H1 (cell line): ENCODE measurements around the gene NUPR1. TPM values are rescaled to one million over a fixed set of nuclear protein-coding genes. Genes with fewer than 3 reads are reported as not detected.

Experiments used
- CTCF ChIA-PET: fragments of 300-600 bp; sonication (Branson Sonifier 250); formaldehyde crosslinking; loops from one replicate; lab custom pipeline; 2021; ENCODE audit not compliant: partially characterized antibody; lab: Charles Lee
- POLR2A ChIA-PET: fragments of 300-600 bp; sonication (Branson Sonifier 250); formaldehyde crosslinking; loops from one replicate; lab custom pipeline; 2021; ENCODE audit warnings: inconsistent platforms; ENCODE audit not compliant: partially characterized antibody; lab: Charles Lee
- DNase-seq, 2 experiments: peaks; one replicate each; pipeline versions ENCODE4 v3.0.0 to v3.0.0-alpha.2; 2010 to 2022; ENCODE audit warnings: low spot score in 2 of 2, low read depth in 1 of 2, mixed read lengths in 1 of 2
- FAIRE-seq: peaks from 2 replicates; lab custom pipeline; 2011; peaks lifted over from hg19 to GRCh38; lab: Jason Lieb, UNC
- H2AFZ ChIP-seq: 2 replicates; pipeline ENCODE4 v1.8.1; 2012; ENCODE audit warnings: low read length, inconsistent platforms
- H2AK5ac ChIP-seq: 2 replicates; pipeline ENCODE4 v1.6.1; 2013; ENCODE audit warnings: low read depth, low read length
- H2BK120ac ChIP-seq: replicated peaks from 2 replicates; pipeline ENCODE3; 2013; ENCODE audit warnings: low read depth, low read length, inconsistent platforms
- H2BK12ac ChIP-seq: 2 replicates; pipeline ENCODE4 v1.6.1; 2013; ENCODE audit warnings: low read depth, low read length
- H2BK15ac ChIP-seq: 2 replicates; pipeline ENCODE4 v1.6.1; 2013; ENCODE audit warnings: low read length
- H2BK20ac ChIP-seq: 2 replicates; pipeline ENCODE4 v1.6.1; 2013; ENCODE audit warnings: low read length
- H2BK5ac ChIP-seq: 2 replicates; pipeline ENCODE4 v1.6.1; 2013; ENCODE audit warnings: low read depth, low read length
- H3K14ac ChIP-seq: 2 replicates; pipeline ENCODE4 v1.6.1; 2013; ENCODE audit warnings: inconsistent platforms; ENCODE audit not compliant: insufficient read length
- H3K18ac ChIP-seq: 2 replicates; pipeline ENCODE4 v1.6.1; 2013; ENCODE audit warnings: low read length; ENCODE audit errors: extremely low read depth
- H3K23ac ChIP-seq: 2 replicates; pipeline ENCODE4 v1.6.1; 2013; ENCODE audit warnings: inconsistent platforms; ENCODE audit not compliant: insufficient read length
- H3K23me2 ChIP-seq: 2 replicates; pipeline ENCODE4 v1.6.1; 2013; ENCODE audit warnings: low read depth, low read length
- H3K27ac ChIP-seq: 2 replicates; pipeline ENCODE4 v1.6.1; 2011; ENCODE audit warnings: low read depth, low read length, inconsistent platforms
- H3K27me3 ChIP-seq, 4 experiments: replicated peaks in 1 of 4; 1 replicate in 1 of 4; 2 replicates in 3 of 4; pipeline versions ENCODE4 v1.6.1 to v1.8.1; 2011 to 2013; ENCODE audit warnings: low read length in 3 of 4, mild to moderate bottlenecking in 3 of 4, inconsistent platforms in 2 of 4, mixed read lengths in 2 of 4, moderate library complexity in 1 of 4; ENCODE audit not compliant: control insufficient read depth in 3 of 4, insufficient read depth in 3 of 4; ENCODE audit errors: extremely low read depth in 1 of 4
- H3K36me3 ChIP-seq, 4 experiments: 2 replicates each; pipeline versions ENCODE4 v1.6.1 to v1.8.1; 2011 to 2013; ENCODE audit warnings: mild to moderate bottlenecking in 4 of 4, low read length in 3 of 4, moderate library complexity in 2 of 4, control low read depth in 1 of 4, inconsistent platforms in 1 of 4; ENCODE audit not compliant: insufficient read depth in 4 of 4, control insufficient read depth in 2 of 4
- H3K4ac ChIP-seq: replicated peaks from 2 replicates; pipeline ENCODE3; 2013; ENCODE audit warnings: low read length, low read depth, mixed read lengths, inconsistent platforms; ENCODE audit not compliant: insufficient read length
- H3K4me1 ChIP-seq, 4 experiments: replicated peaks in 1 of 4; 1 replicate in 1 of 4; 2 replicates in 3 of 4; pipeline versions ENCODE4 v1.6.1 to v1.8.1; 2011 to 2013; ENCODE audit warnings: low read length in 3 of 4, inconsistent platforms in 2 of 4, mixed read lengths in 1 of 4; ENCODE audit not compliant: insufficient read depth in 4 of 4, control insufficient read depth in 3 of 4
- H3K4me2 ChIP-seq, 2 experiments: 2 replicates each; pipeline versions ENCODE4 v1.6.1 to v1.8.1; 2011 to 2013; ENCODE audit warnings: low read depth in 2 of 2, low read length in 2 of 2, control low read depth in 1 of 2, inconsistent platforms in 1 of 2, mild to moderate bottlenecking in 1 of 2; ENCODE audit not compliant: insufficient read depth in 1 of 2
- H3K4me3 ChIP-seq, 4 experiments: fragments of 200-600, 300-600 bp in 1 of 4; sonication (generic), shearing (Covaris generic), sonication (Bioruptor Twin) in 1 of 4; 2 replicates each; pipeline versions ENCODE4 v1.5.1 to v1.8.1; 2011 to 2016; ENCODE audit warnings: low read length in 4 of 4, low read depth in 3 of 4, control low read depth in 2 of 4, inconsistent platforms in 2 of 4, mild to moderate bottlenecking in 2 of 4, mixed read lengths in 1 of 4, moderate library complexity in 1 of 4; ENCODE audit not compliant: insufficient read depth in 2 of 4; ENCODE audit errors: extremely low read depth in 1 of 4
- H3K56ac ChIP-seq: replicated peaks from 2 replicates; pipeline ENCODE3; 2013; ENCODE audit warnings: low read depth, mild to moderate bottlenecking, mixed read lengths, low read length, inconsistent platforms; ENCODE audit not compliant: insufficient read length
- H3K79me1 ChIP-seq: 2 replicates; pipeline ENCODE4 v1.6.1; 2013; ENCODE audit warnings: low read depth, low read length, control low read depth
- H3K79me2 ChIP-seq, 2 experiments: 2 replicates each; pipeline versions ENCODE4 v1.6.1 to v1.8.1; 2012 to 2013; ENCODE audit warnings: low read length in 2 of 2, mild to moderate bottlenecking in 2 of 2, inconsistent platforms in 1 of 2; ENCODE audit not compliant: insufficient read depth in 2 of 2, control insufficient read depth in 1 of 2
- H3K9ac ChIP-seq, 4 experiments: replicated peaks in 1 of 4; 1 replicate in 1 of 4; 2 replicates in 3 of 4; pipeline versions ENCODE4 v1.6.1 to v1.8.1; 2011 to 2013; ENCODE audit warnings: low read depth in 3 of 4, low read length in 3 of 4, control low read depth in 2 of 4, mild to moderate bottlenecking in 2 of 4, moderate library complexity in 2 of 4, inconsistent platforms in 1 of 4; ENCODE audit errors: extremely low read depth in 1 of 4
- H3K9me3 ChIP-seq, 2 experiments: 2 replicates each; pipeline versions ENCODE4 v1.6.1 to v1.8.1; 2012 to 2013; ENCODE audit warnings: mild to moderate bottlenecking in 2 of 2, moderate library complexity in 2 of 2, control low read depth in 1 of 2, inconsistent platforms in 1 of 2, low read depth in 1 of 2, low read length in 1 of 2, mixed read lengths in 1 of 2; ENCODE audit not compliant: insufficient read depth in 2 of 2
- H4K20me1 ChIP-seq, 2 experiments: replicated peaks in 1 of 2; 2 replicates each; pipeline versions ENCODE3 to v1.8.1; 2011 to 2013; ENCODE audit warnings: inconsistent platforms in 2 of 2, low read length in 2 of 2, mild to moderate bottlenecking in 1 of 2; ENCODE audit not compliant: insufficient read depth in 2 of 2, control insufficient read depth in 1 of 2
- H4K5ac ChIP-seq: 2 replicates; pipeline ENCODE4 v1.6.1; 2013; ENCODE audit warnings: low read length, low read depth, mixed read lengths, inconsistent platforms; ENCODE audit not compliant: insufficient read length
- H4K8ac ChIP-seq: 2 replicates; pipeline ENCODE4 v1.8.0; 2013; ENCODE audit warnings: mild to moderate bottlenecking, moderate library complexity, low read length, inconsistent platforms; ENCODE audit not compliant: insufficient read depth; ENCODE audit errors: extremely low read depth
- H4K91ac ChIP-seq: replicated peaks from 2 replicates; pipeline ENCODE3; 2013; ENCODE audit warnings: low read length, mixed read lengths, inconsistent platforms; ENCODE audit not compliant: insufficient read length
- ASH2L ChIP-seq: fragments of 200-600, 300-600 bp; sonication (generic); IDR thresholded peaks from one replicate; pipeline ENCODE4 v1.7.1; 2017; ENCODE audit warnings: low read length
- ATF2 ChIP-seq: IDR thresholded peaks from 2 replicates; pipeline ENCODE4 v1.6.1; 2012; ENCODE audit warnings: low read length, inconsistent platforms
- BACH1 ChIP-seq: IDR thresholded peaks from 2 replicates; pipeline ENCODE4 v1.6.1; 2012; ENCODE audit warnings: low read length, improper control_type of control experiment
- CBX5 ChIP-seq: fragments of 300-800, 300-1000 bp; sonication (generic); IDR thresholded peaks from 2 replicates; pipeline ENCODE4 v1.7.1; 2016; ENCODE audit warnings: antibody characterized with exemption, low read length, low read depth
- CHD1 ChIP-seq: IDR thresholded peaks from 2 replicates; pipeline ENCODE4 v1.6.1; 2012; ENCODE audit warnings: low read depth, low read length, improper control_type of control experiment
- JUND ChIP-seq: IDR thresholded peaks from 2 replicates; pipeline ENCODE4 v1.6.1; 2011; ENCODE audit warnings: mild to moderate bottlenecking, improper control_type of control experiment, low read length
- NRF1 ChIP-seq: IDR thresholded peaks from 2 replicates; pipeline ENCODE4 v1.6.1; 2011; ENCODE audit warnings: mild to moderate bottlenecking, low read depth, low read length, improper control_type of control experiment
- POU5F1 ChIP-seq: IDR thresholded peaks from 2 replicates; pipeline ENCODE4 v1.6.1; 2011; ENCODE audit warnings: low read depth, mild to moderate bottlenecking, low read length, moderate library complexity
- RFX5 ChIP-seq: IDR thresholded peaks from 2 replicates; pipeline ENCODE4 v1.6.1; 2011; ENCODE audit warnings: low read depth, low read length, improper control_type of control experiment, borderline replicate concordance
- RXRA ChIP-seq: IDR thresholded peaks from 2 replicates; pipeline ENCODE4 v1.6.1; 2011; ENCODE audit warnings: low read depth, mild to moderate bottlenecking, low read length, moderate library complexity; ENCODE audit not compliant: insufficient read depth
- SP2 ChIP-seq: IDR thresholded peaks from 2 replicates; pipeline ENCODE4 v1.6.1; 2012; ENCODE audit warnings: mild to moderate bottlenecking, low read length, inconsistent platforms
- WGBS, 2 experiments: shearing (Covaris generic) in 1 of 2; methylation state at CpG; one replicate each; pipeline versions ENCODE4 v1.1.6 to v1.1.7; 2013 to 2015; ENCODE audit warnings: low lambda C conversion rate in 2 of 2, mixed read lengths in 2 of 2, inconsistent platforms in 1 of 2, low coverage in 1 of 2, missing lambda C conversion rate in 1 of 2; ENCODE audit not compliant: insufficient replicate concordance in 2 of 2, insufficient coverage in 1 of 2, insufficient read length in 1 of 2; ENCODE audit errors: extremely low coverage in 1 of 2, missing lambda C conversion rate in 1 of 2; 5-methylcytosine and 5-hydroxymethylcytosine counted together
- polyA plus RNA-seq, 7 experiments: library from polyadenylated mRNA; depleted of rRNA in 3 of 7; stranded (reverse) in 5 of 7; unstranded in 2 of 7; fragments of >200 nt in 5 of 7; fragments of 200-250 nt in 2 of 7; gene quantifications; 1 replicate in 5 of 7; 2 replicates in 1 of 7; 4 replicates in 1 of 7; pipeline versions ENCODE4 v1.2.1 to v1.2.3, GENCODE V29; 2011 to 2013; ENCODE audit warnings: missing spikeins in 2 of 7, mixed read lengths in 2 of 7
- total RNA-seq: library from RNA; stranded (reverse); fragmentation: NEBNext Ultra II Directional; extraction: Animal tissue kit (Norgen Biotek cat#: 25700); gene quantifications from 2 replicates; pipeline ENCODE4 v1.2.1, GENCODE V29; 2021

NUPR1 gene
- total and polyA plus RNA-seq, 2 of the 8 experiments (the other 6 are each of a cell fraction or from before 2014, with no cell fraction given) = 0.17 to 0.20 TPM

GRCh38 chr16:28492511-28492910, 46.3 kb downstream of the NUPR1 start:
- H4K20me1 ChIP-seq = no peaks in the 10 kb centered on the region
- no peak overlapping the region for H2BK15ac ChIP-seq
- 50% methylated on average over 4 of the region's 4 CpGs; no CpG with 5 or more reads in 1 of the 2 experiments for WGBS, 2 experiments
- peak overlapping the region; percentile 98; the same call in 1 of the 2 replicates for H3K27ac ChIP-seq
- H3K79me2 ChIP-seq = no peaks in the 10 kb centered on the region
- no peaks in the 10 kb centered on the region; the same call in 1 of the 2 replicates for H3K23me2 ChIP-seq
- DNase-seq (no peak), FAIRE-seq (no peak)
- H3K4me3 ChIP-seq = peak overlapping the region in 3 of 4 experiments; percentile 83 to 96 (median 92); a peak in 7 of 8 replicates
- H3K9me3 ChIP-seq = no peaks in the 10 kb centered on the region
- no peak overlapping the region for H3K4ac ChIP-seq
- H3K56ac ChIP-seq = no peak overlapping the region
- no peak overlapping the region for H3K18ac ChIP-seq
- no peak overlapping the region for H2BK120ac ChIP-seq
- no peak overlapping the region for H2AK5ac ChIP-seq
- peak overlapping the region; percentile 71 to 73 for H3K4me2 ChIP-seq
- no peaks in the 10 kb centered on the region for H3K4me1 ChIP-seq
- no peak overlapping the region for H4K5ac ChIP-seq
- H3K36me3 ChIP-seq = no peaks in the 10 kb centered on the region; a peak in 2 of 8 replicates
- H3K9ac ChIP-seq = peak overlapping the region in 3 of 4 experiments; percentile 91 to 96 (median 95); a peak in 2 of 7 replicates
- H2BK20ac ChIP-seq = no peak overlapping the region
- peaks cover 0 to 2% (median 0%) of the 10 kb centered on the region in 4 experiments; a peak in 1 of 7 replicates for H3K27me3 ChIP-seq
- H4K8ac ChIP-seq = no peak overlapping the region
- ChIA-PET CTCF (interaction anchor here (0.7 kb wide), 2 partner anchors 39 to 458 kb away, joined by 3 read pairs; partner anchors contain the start of gene NFATC2IP), POLR2A (interaction anchor here (1.4 to 2.0 kb wide), 3 partner anchors 11 to 62 kb away, joined by 6 to 10 read pairs (median 7); partner anchors contain the start of gene SGF29)
- H2BK5ac ChIP-seq = no peak overlapping the region
- no peak overlapping the region for H4K91ac ChIP-seq
- peak overlapping the region; percentile 99 for H2AFZ ChIP-seq
- no peak overlapping the region for H3K23ac ChIP-seq
- no peaks in the 10 kb centered on the region for H3K79me1 ChIP-seq
- H2BK12ac ChIP-seq = no peak overlapping the region
- no peak overlapping the region for H3K14ac ChIP-seq
- TF ChIP-seq BACH1 (no peak), CBX5 (no peak), ATF2 (no peak), SP2 (no peak), RXRA (no peak), JUND (no peak), POU5F1 (no peak), ASH2L (no peak), CHD1 (no peak), NRF1 (no peak), RFX5 (no peak)
- TF ChIP-seq, all 59 proteins: peak for 0
